HG03045 (cell line): ENCODE results near the gene TOP1.

Experiments
- ATAC-seq: cut with Tn5 transposase; IDR thresholded peaks from one replicate; pipeline ENCODE4 v1.9.1; 2021; ENCODE audit warnings: mild to moderate bottlenecking, moderate library complexity; ENCODE audit not compliant: unreplicated experiment

Gene TOP1

DNA sequence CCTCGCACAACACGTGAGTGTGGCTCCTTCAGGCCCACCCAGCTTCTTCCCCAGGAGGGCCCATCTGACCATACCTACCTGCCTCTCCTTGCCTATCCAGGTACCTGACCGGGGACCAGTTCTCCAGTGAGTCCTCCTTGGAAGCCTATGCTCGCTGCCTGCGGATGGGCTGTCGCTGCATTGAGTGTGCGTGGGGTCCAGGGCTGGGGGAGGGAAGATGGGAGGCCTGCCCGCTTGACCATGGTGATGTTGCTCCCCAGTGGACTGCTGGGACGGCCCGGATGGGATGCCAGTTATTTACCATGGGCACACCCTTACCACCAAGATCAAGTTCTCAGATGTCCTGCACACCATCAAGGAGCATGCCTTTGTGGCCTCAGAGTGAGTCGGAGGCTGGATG lies 135.2 kb downstream of the TOP1 start:
- no peak for ATAC-seq

GRCh38 chr20:41165001-41165882 lies 136.6 kb downstream of the TOP1 start:
- ATAC-seq, result no peak

- no peak for ATAC-seq
Observed at GRCh38 chr20:41166201-41167117, 137.8 kb downstream of the TOP1 start.

- ATAC-seq, result no peak
Observed at GRCh38 chr20:41167118-41167470, 138.5 kb downstream of the TOP1 start.

- ATAC-seq, result no peak
Observed at GRCh38 chr20:41167481-41168253, 139.0 kb downstream of the TOP1 start.

- no peak for ATAC-seq
Observed at GRCh38 chr20:41168281-41169161, 139.9 kb downstream of the TOP1 start.

- ATAC-seq, result no peak
Observed at GRCh38 chr20:41169162-41169690, 140.6 kb downstream of the TOP1 start.

- no peak for ATAC-seq
Observed at GRCh38 chr20:41169791-41170351, 141.2 kb downstream of the TOP1 start.

GRCh38 chr20:41170386-41171105 lies 141.9 kb downstream of the TOP1 start:
- ATAC-seq, result no peak

DNA sequence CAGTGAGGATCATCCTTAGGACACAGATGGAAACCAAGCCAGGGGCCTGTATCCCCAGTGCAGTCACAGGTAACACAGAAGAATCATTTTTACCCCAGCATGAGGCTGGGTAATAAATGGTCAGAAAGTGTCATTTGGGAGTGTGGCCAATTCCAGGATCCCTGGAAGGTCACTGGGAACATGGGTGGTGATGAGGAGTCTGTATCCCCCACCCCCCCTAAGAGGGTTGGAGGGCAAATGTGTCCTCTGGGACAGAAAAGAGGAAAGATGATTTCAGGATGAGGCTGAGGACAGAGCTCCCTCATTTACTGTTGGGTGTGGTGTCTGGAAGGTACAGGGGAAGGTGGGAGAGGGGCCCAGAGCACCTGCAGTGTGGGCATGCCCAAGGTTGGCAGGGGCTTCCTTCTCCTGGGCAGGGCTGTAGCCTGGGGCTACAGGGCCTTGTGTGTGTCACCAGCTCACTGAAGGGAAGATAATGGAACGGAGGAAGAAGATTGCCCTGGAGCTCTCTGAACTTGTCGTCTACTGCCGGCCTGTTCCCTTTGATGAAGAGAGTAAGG lies 143.2 kb downstream of the TOP1 start:
- ATAC-seq, result no peak

DNA sequence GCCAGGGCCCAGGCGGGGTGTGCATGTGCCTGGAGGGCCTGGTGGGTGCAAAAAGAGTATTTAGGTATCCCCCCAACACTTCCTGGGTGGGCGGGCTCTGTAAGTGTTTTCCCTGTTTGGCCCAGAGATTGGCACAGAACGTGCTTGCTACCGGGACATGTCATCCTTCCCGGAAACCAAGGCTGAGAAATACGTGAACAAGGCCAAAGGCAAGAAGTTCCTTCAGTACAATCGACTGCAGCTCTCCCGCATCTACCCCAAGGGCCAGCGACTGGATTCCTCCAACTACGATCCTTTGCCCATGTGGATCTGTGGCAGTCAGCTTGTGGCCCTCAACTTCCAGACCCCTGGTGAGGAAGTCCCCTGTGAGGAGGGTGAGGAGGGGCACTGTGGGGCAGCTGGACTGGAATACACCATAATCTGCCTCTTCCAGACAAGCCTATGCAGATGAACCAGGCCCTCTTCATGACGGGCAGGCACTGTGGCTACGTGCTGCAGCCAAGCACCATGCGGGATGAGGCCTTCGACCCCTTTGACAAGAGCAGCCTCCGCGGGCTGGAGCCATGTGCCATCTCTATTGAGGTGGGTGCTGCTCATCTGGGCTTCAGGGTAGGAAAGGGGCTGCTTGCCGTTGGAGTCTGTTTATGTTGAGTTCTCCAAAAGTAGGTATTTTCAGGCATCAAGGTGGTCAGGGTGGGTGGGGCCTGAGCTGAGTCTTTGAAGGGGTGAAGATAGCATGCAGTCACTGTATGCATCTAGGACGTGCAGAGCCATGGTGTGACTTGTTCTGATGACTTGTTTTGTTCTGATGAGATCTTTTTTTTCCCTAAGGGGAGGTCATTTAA lies 143.9 kb downstream of the TOP1 start:
- ATAC-seq, result no peak

DNA sequence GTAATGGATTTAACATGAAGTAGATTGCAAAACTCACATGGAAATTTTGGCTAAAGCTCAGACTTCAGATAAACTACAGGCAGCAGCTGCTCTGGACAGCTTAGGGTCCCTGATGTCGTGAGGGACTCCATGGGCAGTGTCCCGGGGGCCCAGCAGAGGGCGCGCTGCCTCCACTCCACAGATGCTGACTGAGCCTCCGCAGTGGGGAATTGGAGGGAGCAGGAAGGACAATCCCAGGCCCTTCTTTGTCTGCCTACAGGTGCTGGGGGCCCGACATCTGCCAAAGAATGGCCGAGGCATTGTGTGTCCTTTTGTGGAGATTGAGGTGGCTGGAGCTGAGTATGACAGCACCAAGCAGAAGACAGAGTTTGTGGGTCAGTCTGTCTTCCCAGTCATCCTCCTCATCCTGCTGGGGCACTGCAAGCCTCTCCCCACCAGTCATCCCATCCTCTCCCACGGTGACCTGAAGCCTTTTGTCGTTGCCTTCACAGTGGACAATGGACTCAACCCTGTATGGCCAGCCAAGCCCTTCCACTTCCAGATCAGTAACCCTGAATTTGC lies 144.6 kb downstream of the TOP1 start:
- no peak for ATAC-seq

- no peak for ATAC-seq
Observed at GRCh38 chr20:41173791-41174341, 145.2 kb downstream of the TOP1 start.
